HG03354 (cell line): ENCODE data around the gene YIPF3.
"Not testable (repeated sequence)": the region's sequence is repeated elsewhere in the genome, so short reads cannot be mapped to it uniquely, and the experiment has no call there.

ENCODE experiments used
- ATAC-seq: cut with Tn5 transposase; IDR thresholded peaks from one replicate; pipeline ENCODE4 v1.9.1; 2021; ENCODE audit warnings: mild to moderate bottlenecking; ENCODE audit not compliant: unreplicated experiment, poor library complexity, severe bottlenecking

The YIPF3 gene

DNA sequence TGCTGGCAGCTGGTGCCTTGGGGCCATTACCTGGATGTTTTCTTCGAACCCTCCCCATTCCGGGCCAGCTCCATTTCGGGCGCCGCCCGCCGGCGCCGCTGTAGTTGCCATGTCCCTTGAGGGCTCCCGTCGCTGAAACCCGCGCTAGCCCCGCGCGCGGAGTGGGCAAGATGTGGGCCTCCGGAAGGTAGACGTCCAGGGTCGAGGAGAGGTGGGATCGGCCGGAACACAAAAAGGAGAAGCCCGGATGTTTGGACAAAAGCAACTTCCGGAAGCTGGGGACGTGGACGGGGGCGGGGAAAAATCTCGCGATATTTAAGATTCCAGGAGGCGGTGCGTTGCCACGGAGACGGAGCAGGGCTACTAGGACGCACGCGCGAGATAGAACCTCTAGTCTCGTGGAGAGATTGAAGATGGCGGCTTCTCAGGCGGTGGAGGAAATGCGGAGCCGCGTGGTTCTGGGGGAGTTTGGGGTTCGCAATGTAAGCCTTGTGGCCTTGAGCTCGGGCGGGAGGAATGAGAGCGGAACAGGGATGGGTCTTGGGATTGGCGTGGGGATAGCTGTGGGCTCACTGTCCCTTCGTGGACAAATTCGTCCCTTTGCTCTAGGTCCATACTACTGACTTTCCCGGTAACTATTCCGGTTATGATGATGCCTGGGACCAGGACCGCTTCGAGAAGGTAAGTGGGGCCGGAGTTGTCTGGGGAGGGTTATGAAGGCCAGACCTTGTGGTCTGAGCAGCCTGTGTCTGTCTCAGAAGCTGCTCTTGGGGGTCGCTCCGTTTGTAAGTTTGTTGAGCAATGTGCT is at the start of gene YIPF3, which contains the start of gene POLR1C:
TSS of gene YIPF3 (minus strand) at position 230 of the 808 bp plus-strand sequence. CDS start at position 111, 119 bp downstream.
TSS of gene POLR1C (plus strand) at position 393 of the 808 bp plus-strand sequence. CDS start at position 414, 21 bp downstream.
- peak; percentile 90 for ATAC-seq

DNA sequence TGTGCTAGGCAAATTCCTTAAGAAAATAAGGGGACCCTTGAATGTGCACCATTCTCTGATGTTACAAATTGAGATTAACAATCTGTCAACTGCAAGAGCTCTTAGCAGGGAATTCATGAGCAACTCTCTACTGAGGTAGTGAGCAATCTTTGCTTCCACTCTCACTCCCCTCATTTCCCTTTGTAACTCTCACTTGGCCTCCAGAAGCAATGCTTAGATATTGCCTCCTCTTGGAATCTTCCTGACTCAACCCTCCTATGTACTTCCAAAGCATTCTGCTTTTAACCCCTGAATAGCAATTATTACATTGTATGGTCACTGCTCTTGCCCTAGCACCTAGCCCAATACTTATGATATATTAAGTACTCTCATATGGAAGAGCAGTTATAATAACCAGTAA is 42.6 kb upstream of the YIPF3 start:
- ATAC-seq: no peak

GRCh38 chr6:43557620-43558019 is 40.9 kb upstream of the YIPF3 start:
- ATAC-seq: not testable (repeated sequence)

DNA sequence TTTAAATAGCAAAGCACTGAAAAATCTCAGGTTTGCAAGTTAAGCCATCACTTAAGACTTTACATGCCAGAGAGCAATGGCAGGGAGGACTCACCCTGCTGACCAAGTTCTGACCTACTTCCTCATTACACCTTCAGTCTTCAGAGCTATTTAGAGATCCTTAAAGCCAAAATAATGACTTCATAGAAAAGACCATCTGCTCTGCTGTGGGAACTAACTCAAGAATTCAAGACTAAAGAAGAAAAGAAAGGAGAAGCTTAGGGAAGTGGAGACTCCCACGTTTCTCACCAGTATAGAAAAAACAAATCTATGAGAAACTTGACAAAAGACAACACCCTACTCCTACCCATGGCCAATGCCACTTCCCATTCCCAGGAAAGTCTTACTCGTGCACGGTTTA is 30.5 kb upstream of the YIPF3 start:
- no peak for ATAC-seq

DNA sequence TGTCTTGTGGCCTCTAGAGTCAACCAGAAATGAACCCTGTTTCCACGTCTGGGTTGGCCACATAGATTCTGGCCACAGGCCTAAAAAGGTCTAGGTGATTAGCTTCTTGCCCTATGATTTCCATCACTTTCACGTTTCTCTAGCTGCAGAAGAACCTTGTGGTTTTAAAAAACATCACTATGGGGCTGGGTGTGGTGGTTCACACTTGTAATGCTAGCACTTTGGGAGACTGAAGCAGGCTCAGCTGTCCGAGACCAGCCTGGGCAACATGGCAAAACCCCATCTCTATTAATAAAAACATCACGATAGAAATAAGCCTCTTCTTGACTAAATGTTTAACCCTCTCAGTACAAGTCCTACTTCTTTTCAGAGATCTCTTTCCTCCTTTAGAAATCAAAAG is 27.7 kb upstream of the YIPF3 start:
- ATAC-seq: no peak

- no peak for ATAC-seq
Measured at GRCh38 chr6:43541774-43542471, 25.2 kb upstream of the YIPF3 start.

DNA sequence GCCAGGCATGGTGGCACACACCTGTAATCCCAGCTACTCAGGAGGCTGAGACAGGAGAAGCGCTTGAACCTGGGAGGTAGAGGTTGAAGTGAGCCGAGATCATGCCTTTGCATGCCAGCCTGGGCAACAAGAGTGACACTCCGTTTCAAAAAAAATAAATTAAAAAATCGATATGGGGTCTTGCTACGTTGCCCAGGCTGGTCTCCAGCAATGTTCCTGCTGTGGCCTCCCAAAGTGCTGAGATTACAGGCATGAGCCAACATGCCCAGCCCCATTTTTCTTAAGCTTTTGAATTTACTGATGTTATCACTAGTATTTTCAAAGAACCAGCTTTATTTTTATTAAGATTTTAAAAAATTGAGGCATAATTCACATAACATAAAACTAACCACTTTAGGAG is 23.8 kb upstream of the YIPF3 start:
- no peak for ATAC-seq

GRCh38 chr6:43539409-43539808 is 22.7 kb upstream of the YIPF3 start:
- ATAC-seq: not testable (repeated sequence)

GRCh38 chr6:43538986-43539385 is 22.3 kb upstream of the YIPF3 start:
- not testable (repeated sequence) for ATAC-seq

GRCh38 chr6:43532201-43532600 is 15.5 kb upstream of the YIPF3 start:
- ATAC-seq: no peak

DNA sequence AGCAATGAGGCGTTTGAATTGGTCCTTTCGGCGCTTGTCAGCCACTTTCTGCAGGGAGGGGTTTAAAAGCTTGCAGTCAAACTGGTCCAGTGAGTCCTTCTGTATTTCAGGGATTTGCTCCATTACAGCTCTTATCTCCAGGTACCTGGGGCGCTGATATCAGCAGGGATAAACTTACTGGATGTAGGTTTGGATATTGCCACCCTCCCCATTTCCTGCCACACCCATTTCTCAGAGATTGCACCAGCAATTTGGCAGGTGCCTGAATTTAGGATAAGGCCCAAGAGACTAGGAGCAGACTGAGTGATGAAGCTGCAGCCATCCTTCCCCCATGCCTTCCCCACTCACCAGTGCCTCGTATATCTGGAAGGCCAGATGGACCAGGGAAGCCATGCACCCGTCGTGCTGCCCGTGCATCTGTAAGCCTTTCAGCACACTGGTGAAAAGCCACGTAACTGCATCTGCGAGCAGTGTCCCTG is 7.8 kb upstream of the YIPF3 start:
- ATAC-seq: no peak

- no peak for ATAC-seq
Measured at GRCh38 chr6:43523284-43523683, 6.6 kb upstream of the YIPF3 start.

DNA sequence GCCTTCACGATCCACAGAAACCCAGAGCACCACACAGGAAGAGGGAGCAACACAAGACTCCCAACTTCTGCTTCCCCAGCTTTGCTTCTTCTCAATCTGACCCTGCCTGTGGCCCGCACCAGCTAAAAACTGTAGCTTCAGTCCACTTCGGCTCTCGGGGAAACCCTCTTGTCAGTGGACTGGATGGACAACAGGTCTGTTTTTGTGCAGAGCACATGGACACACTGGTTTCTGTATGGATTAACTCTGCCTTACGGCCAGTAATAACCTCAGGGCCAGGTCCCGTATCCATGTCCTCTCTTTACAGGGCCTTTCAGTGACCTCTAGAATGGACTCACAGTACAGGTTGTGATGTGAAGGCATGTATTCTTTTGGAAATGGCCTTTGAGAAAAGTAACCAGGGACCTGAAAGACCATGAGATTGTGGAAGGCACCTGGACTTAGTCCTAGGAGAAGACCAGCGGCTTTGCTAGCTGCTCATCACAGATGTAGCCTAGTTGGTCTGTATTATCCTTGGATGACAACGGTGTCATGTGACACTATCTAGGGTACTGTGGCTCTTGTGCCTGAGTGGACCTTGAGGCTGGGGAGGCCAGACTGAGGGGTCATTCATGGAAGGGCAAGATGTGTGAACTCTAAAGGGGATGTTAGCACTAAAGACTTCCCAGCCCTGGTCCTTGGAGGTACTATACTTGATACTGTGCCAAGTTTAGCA is 6.0 kb upstream of the YIPF3 start:
- ATAC-seq: no peak

DNA sequence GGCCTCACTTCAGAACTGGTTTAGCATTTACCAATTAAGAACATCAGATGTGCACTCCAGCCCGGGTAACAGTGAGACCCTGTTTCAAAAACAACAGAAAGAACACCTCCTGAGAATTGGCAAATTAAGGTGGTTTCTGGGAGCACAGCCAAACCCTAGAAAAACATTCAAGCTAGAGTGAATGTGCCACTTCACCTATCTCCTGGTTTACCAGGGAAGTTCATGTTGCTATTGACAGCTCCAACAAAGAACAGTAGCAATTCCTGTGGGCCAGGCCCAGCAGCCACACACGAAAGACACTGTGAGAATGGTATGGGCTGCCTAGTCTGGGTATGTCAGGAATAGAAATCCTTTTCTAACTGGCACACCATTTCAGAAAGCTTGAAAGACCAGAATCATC is 5.1 kb upstream of the YIPF3 start:
- ATAC-seq: no peak

GRCh38 chr6:43520097-43520496 is 3.4 kb upstream of the YIPF3 start:
- no peak for ATAC-seq

DNA sequence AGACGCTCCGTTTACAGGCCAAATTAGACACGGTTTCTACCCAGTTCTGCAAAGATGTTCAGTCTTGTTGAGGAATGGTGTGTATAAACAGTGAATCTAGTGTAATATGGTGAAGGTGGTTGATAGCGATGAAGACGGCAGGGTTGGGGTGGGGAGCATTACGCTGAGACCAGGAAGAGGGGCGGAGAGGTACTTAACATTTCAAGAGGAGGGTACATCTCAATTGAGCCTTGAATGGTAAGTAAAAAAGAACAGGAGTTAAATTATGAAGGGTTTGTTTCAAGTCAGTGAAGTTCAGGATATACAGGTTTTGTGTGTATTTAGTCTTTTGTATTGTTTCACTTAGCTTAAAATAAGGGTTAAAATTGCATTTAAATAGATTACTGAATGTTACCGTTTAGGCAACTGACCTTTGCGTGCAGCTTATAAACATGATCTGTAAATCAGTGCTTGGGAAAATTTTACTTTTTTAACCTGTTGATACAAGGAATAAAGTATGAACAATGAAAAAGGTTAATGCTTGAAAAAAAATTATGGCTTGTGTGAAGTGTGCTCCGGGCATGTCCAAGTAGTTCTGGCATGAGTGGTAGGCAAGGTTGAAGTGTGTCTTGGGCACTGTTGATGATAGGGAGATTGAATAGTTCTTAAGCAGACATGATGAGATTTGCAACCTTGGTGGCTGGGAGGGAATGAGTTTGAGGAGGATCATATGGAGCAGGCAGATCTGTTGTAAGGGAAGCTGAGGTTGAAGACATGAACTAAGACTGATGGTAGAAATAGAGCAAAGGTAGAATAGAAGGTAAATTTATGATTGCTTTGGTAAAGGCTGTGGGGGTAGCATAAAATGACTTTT is 1.0 kb upstream of the YIPF3 start:
- no peak for ATAC-seq

DNA sequence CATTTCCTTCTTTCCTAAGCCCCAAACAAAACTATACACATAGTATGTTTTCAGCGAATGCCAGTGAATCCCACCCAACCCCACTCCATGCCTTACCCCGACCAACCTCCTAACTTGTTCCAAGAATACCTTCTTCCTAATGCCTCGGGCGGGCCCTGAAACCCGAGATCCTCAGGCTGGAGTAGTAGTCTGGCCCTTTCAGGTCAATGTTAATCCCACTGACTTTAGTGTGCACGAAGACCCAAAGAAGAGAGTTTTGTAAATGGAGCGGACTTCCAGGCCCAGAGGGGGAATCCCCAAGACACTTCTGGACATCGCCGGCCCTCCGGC is 394 bp downstream of the YIPF3 start:
- no peak for ATAC-seq

GRCh38 chr6:43515808-43516207 is 918 bp downstream of the YIPF3 start:
- no peak for ATAC-seq

GRCh38 chr6:43511824-43512415 is 4.8 kb downstream of the YIPF3 start:
- ATAC-seq: no peak
